ENCODE results near the gene DAB2IP.

Gene DAB2IP

GRCh38 chr9:121768416-121769015 lies 117.1 kb downstream of the DAB2IP start:
- H3K27me3 Mint-ChIP-seq, result no peaks in the 10 kb centered on the region
- H3K27ac Mint-ChIP-seq (ENCODE audit: low read depth), result no peak overlapping the region
- H3K4me1 Mint-ChIP-seq, result no peaks in the 10 kb centered on the region
- H3K36me3 Mint-ChIP-seq (ENCODE audit: insufficient read depth), result no peaks in the 10 kb centered on the region
- DNase-seq (ENCODE audit: low spot score in 2 of 2), result no peak
- ATAC-seq (replicated peaks; ENCODE audit: extremely low read depth, poor library complexity, severe bottlenecking), result no peak
- H3K9me3 Mint-ChIP-seq, result no peaks in the 10 kb centered on the region
- no peak overlapping the region for H3K4me3 Mint-ChIP-seq

GRCh38 chr9:121769939-121770338 lies 118.5 kb downstream of the DAB2IP start:
- Mint-ChIP-seq H3K9me3 (no peaks in the 10 kb centered on the region), H3K4me1 (no peaks in the 10 kb centered on the region), H3K4me3 (no peak overlapping the region), H3K27me3 (no peaks in the 10 kb centered on the region), H3K27ac (ENCODE audit: low read depth) (no peak overlapping the region), H3K36me3 (ENCODE audit: insufficient read depth) (no peaks in the 10 kb centered on the region)
- ATAC-seq (replicated peaks; ENCODE audit: extremely low read depth, poor library complexity, severe bottlenecking) (no peak), DNase-seq (ENCODE audit: low spot score in 2 of 2) (no peak)

- H3K4me1 Mint-ChIP-seq, result no peaks in the 10 kb centered on the region
- DNase-seq (ENCODE audit: low spot score in 2 of 2) (no peak), ATAC-seq (replicated peaks; ENCODE audit: extremely low read depth, poor library complexity, severe bottlenecking) (no peak)
- no peak overlapping the region for H3K4me3 Mint-ChIP-seq
- H3K27ac Mint-ChIP-seq (ENCODE audit: low read depth), result no peak overlapping the region
- H3K9me3 Mint-ChIP-seq, result no peaks in the 10 kb centered on the region
- peaks cover under 1% of the 10 kb centered on the region for H3K27me3 Mint-ChIP-seq
- H3K36me3 Mint-ChIP-seq (ENCODE audit: insufficient read depth), result no peaks in the 10 kb centered on the region
Measured at GRCh38 chr9:121770415-121771273, 119.2 kb downstream of the DAB2IP start.

- ATAC-seq (replicated peaks; ENCODE audit: extremely low read depth, poor library complexity, severe bottlenecking), result no peak
- H3K27me3 Mint-ChIP-seq, result peaks cover 8% of the 10 kb centered on the region
- H3K4me1 Mint-ChIP-seq, result no peaks in the 10 kb centered on the region
- H3K9me3 Mint-ChIP-seq, result no peaks in the 10 kb centered on the region
- H3K4me3 Mint-ChIP-seq, result no peak overlapping the region
- DNase-seq (ENCODE audit: low spot score in 2 of 2), result no peak
- H3K27ac Mint-ChIP-seq (ENCODE audit: low read depth), result no peak overlapping the region
- no peaks in the 10 kb centered on the region for H3K36me3 Mint-ChIP-seq (ENCODE audit: insufficient read depth)
Measured at GRCh38 chr9:121771418-121771817, 120.0 kb downstream of the DAB2IP start.

- H3K4me1 Mint-ChIP-seq, result no peaks in the 10 kb centered on the region
- no peaks in the 10 kb centered on the region for H3K9me3 Mint-ChIP-seq
- no peak overlapping the region for H3K27ac Mint-ChIP-seq (ENCODE audit: low read depth)
- no peak overlapping the region for H3K4me3 Mint-ChIP-seq
- H3K36me3 Mint-ChIP-seq (ENCODE audit: insufficient read depth), result no peaks in the 10 kb centered on the region
- H3K27me3 Mint-ChIP-seq, result peaks cover 10% of the 10 kb centered on the region
- ATAC-seq (replicated peaks; ENCODE audit: extremely low read depth, poor library complexity, severe bottlenecking) (no peak), DNase-seq (ENCODE audit: low spot score in 2 of 2) (no peak)
Measured at GRCh38 chr9:121771851-121772599, 120.6 kb downstream of the DAB2IP start.

- DNase-seq (ENCODE audit: low spot score in 2 of 2) (no peak), ATAC-seq (replicated peaks; ENCODE audit: extremely low read depth, poor library complexity, severe bottlenecking) (no peak)
- no peaks in the 10 kb centered on the region for H3K9me3 Mint-ChIP-seq
- H3K4me1 Mint-ChIP-seq, result no peaks in the 10 kb centered on the region
- H3K27me3 Mint-ChIP-seq, result peaks cover 10% of the 10 kb centered on the region
- H3K36me3 Mint-ChIP-seq (ENCODE audit: insufficient read depth), result no peaks in the 10 kb centered on the region
- no peak overlapping the region for H3K27ac Mint-ChIP-seq (ENCODE audit: low read depth)
- H3K4me3 Mint-ChIP-seq, result no peak overlapping the region
Measured at GRCh38 chr9:121772600-121773285, 121.3 kb downstream of the DAB2IP start.

- H3K4me1 Mint-ChIP-seq, result no peaks in the 10 kb centered on the region
- peaks cover 10% of the 10 kb centered on the region for H3K27me3 Mint-ChIP-seq
- no peaks in the 10 kb centered on the region for H3K9me3 Mint-ChIP-seq
- ATAC-seq (replicated peaks; ENCODE audit: extremely low read depth, poor library complexity, severe bottlenecking), result no peak
- no peak for DNase-seq (ENCODE audit: low spot score in 2 of 2)
- no peak overlapping the region for H3K4me3 Mint-ChIP-seq
- H3K27ac Mint-ChIP-seq (ENCODE audit: low read depth), result no peak overlapping the region
- H3K36me3 Mint-ChIP-seq (ENCODE audit: insufficient read depth), result no peaks in the 10 kb centered on the region
Measured at GRCh38 chr9:121773286-121773953, 122.0 kb downstream of the DAB2IP start.

GRCh38 chr9:121773954-121774714 lies 122.7 kb downstream of the DAB2IP start:
- ATAC-seq (replicated peaks; ENCODE audit: extremely low read depth, poor library complexity, severe bottlenecking) (no peak), DNase-seq (ENCODE audit: low spot score in 2 of 2) (no peak)
- Mint-ChIP-seq H3K4me1 (no peaks in the 10 kb centered on the region), H3K4me3 (no peak overlapping the region), H3K9me3 (no peaks in the 10 kb centered on the region), H3K27me3 (peaks cover 10% of the 10 kb centered on the region), H3K27ac (ENCODE audit: low read depth) (no peak overlapping the region), H3K36me3 (ENCODE audit: insufficient read depth) (no peaks in the 10 kb centered on the region)

- no peak for ATAC-seq (replicated peaks; ENCODE audit: extremely low read depth, poor library complexity, severe bottlenecking)
- Mint-ChIP-seq H3K4me3 (no peak overlapping the region), H3K36me3 (ENCODE audit: insufficient read depth) (no peaks in the 10 kb centered on the region), H3K27me3 (peaks cover 17% of the 10 kb centered on the region), H3K9me3 (no peaks in the 10 kb centered on the region), H3K4me1 (no peaks in the 10 kb centered on the region), H3K27ac (ENCODE audit: low read depth) (no peak overlapping the region)
- DNase-seq (ENCODE audit: low spot score in 2 of 2), result no peak
Measured at GRCh38 chr9:121774715-121775613, 123.5 kb downstream of the DAB2IP start.

- no peak for ATAC-seq (replicated peaks; ENCODE audit: extremely low read depth, poor library complexity, severe bottlenecking)
- DNase-seq (ENCODE audit: low spot score in 2 of 2), result no peak
- Mint-ChIP-seq H3K4me1 (no peaks in the 10 kb centered on the region), H3K9me3 (no peaks in the 10 kb centered on the region), H3K36me3 (ENCODE audit: insufficient read depth) (no peaks in the 10 kb centered on the region), H3K27me3 (peaks cover 29% of the 10 kb centered on the region), H3K27ac (ENCODE audit: low read depth) (no peak overlapping the region), H3K4me3 (no peak overlapping the region)
Measured at GRCh38 chr9:121776001-121776738, 124.7 kb downstream of the DAB2IP start.

Data from central memory CD8-positive, alpha-beta T cell (primary cell).